ENCODE results near the gene ELL.
"Not testable (repeated sequence)": the region's sequence is repeated elsewhere in the genome, so short reads cannot be mapped to it uniquely, and the experiment has no call there.

The ELL gene

DNA sequence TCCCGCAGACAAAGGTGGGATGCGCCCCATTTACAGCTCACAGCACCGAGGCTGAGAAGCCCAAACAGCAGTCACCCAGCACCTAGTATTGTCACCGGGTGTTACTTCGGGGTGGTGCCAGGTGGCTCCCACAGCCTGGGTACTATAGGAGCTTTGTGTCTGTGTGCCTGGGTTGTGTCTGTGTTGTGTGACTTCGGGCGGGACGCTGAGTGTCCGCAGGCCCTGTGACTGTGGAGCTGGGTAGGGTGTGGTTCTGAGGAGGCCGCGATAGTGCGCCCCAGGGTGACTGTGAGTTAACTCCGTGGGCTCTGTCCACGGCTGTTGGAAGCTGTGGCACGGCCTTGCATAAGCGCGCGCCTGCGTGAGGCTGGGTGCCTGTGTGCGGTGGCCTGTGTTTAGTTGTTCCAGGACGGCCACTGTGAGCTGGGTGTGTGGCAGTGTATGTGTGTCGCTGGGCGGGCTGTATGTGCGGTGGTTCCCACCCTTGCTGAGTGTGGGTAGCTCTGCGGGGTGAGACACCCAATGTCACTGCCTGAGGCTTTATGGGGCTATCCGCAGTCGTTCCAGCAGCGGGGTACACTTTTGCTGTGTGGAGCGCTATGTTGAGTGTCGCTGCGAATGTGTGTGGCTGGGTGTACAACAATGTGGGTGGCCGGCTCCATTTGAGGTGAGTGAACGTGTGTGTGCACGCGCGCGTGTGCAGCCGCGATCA, 103.2 kb downstream of the ELL start:
- no peak for DNase-seq

DNA sequence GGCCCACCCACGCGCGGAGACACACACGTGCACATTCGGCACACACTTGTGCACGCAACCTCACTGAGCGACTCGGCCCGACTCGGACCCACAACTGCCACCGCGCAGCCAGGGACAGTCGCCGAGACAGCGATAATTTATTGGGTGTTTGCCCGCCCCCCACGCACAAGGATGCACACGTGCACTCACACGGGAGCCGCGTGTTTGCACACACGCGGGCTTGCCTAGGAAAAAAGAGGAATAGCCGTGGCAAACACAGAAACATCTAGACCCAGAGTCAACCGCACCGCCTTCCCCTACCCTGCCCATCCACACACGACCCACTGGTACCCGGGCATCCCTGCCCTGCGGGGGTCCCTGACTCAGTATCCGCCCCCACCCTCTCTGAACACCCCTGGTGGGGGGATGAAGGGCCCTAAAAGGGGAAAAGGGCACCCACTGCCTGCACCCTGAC, 103.8 kb downstream of the ELL start:
- DNase-seq, result no peak

DNA sequence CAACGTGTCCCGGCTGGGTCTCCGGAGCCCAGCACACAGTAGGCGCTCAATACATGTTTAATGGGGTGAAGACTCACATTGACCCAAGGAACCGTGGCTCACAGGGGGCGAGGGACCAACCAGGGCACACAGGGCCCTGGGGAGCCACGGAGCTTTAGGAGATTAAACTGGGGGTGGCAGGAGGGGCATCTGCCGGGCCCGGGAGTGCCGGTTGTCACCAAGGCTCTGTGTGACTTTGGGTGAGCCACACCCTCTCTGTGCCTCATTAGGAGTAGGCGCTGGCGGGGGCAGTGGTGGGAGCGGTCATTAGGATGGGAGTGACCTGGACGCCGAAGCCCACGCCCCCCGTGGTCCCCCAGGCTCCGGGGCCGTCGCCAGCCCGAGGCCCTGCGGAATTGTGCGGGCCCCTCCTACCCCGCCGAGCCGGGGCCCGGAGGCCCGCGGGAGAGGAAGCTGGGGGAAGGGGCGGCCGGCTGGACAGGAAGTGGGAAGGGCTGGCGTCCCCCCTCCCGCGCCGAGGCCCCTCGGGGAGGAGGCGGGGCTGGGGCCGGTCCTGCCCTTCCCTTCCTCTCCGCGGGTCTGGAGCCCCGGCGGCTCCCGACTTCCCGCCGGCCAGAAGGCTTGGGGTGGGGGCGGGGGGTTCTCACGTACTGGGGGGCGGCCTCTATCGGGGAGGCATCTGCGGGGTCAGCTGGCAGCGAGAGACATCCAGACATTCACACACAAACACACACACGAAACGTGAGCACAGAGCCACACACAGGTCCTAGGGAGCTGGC, 104.4 kb downstream of the ELL start:
- DNase-seq, result no peak

DNA sequence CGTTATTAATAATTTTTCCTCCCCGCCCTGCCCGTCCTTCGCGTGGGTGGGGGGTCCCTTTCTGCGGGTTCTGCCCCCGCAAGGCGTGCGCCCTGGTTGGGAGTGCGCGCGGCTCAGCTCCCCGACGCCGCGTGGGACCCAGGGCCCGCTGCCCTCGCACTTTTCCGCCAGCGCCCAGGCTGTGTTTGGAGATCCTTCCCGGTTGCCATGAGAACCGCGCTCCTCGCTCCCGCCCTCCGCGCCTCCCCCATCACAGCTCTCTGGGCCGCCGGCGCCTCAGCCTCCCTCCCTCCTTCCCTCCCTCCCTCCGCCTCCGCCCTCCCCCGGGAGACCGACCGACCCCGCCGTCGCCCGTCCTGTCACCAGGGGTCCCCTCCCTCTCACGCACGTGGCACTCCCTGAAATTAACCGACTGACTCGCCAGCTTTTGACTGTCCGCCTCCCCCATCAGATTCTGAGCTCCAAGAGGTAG, 105.1 kb downstream of the ELL start:
- peak; percentile 79 for DNase-seq

DNA sequence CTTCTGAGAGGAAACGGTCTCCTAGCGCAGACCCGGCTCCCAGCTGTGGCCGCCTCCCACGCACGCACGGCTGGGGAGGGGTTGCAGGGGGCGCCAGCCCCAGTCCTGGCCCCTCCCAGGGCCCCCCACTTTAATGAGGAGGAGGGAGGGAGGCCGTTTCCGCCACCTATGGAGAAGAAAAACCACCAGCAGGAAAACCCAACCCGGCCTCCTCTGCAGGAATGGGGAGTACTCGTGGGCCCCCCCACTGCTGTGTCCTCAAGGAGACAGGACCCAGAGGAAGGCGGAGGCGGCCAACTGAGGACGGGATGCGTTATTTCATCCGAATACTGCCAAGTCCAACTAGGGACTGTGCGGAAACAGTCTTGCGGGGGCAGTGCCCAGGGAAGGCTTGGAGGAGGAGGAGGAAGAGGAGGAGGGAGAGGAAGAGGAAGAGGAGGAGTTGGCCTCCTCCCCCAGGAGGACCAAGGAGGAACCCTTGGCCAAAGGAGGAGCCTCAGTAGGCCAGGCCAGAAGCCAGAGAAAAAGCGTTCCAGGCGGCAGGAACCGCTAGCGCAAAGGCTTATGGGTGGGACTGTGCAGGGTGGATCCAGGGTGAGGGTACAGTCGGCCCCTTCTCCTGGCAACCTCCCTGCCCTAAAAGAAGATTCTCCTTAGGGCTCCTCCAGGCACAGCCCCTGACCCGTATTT, 106.5 kb downstream of the ELL start:
- DNase-seq, result no peak

DNA sequence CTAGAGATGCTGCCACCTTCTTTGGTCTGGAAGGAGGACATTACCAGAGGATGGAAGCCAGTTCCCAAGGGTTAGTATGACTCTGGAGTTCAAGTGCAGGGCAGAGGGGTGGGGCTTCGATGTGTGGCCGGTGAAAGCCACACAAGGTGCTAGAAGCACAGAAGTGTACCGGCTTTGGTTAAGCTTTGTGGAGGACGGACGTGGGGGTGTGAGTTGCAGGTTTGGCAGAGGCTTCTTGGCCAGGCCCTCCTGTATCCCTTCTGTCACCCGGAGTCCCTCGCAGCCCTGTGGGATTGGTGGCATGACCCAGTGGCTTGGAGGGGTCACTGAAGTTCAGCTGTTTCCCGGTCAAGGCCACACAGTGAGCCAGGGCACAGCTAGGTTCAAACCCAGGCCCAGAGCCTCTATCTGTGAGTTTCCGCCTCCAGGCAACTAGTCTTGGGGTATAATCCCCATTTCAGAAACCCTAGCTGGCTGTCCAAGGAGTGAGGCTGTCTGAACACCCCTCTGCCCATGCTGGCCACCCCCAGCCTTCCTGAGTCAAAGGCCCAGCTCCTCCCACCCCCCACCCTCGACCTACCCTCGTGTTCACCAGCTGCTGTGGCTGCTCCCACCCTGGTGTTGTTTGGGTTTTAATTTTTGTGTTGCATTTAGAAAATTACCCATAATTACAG, 107.2 kb downstream of the ELL start:
- no peak for DNase-seq

DNA sequence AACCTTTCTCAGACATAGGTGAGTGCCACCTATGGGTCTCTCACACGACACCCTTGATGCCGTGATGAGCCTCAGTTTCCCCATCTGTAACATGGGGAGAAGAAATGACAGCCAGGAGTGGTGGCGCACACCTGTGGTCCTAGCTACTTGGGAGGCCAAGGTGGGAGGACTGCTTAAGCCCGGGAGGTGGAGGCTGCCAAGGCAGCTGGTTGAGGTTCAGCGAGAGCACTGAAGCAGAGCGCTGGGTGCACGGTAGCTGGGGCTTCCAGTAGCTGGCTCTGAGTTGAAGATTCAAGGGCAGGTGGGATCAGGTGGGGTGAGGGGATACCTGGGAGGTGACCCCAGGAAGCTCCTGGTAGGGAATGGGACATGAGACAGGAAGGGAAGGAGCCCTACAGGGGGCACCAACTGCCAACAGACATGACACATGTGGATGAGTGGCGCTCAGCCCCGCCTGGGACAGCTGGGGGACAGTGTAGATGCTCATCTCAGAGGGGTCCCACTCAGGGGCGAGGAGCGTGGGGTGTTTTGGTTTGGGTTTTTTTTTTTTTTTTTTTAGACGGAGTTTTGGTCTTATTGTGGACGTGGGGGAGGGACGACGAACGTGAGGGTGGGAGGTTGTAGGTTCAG, 109.1 kb downstream of the ELL start:
- DNase-seq, result no peak

DNA sequence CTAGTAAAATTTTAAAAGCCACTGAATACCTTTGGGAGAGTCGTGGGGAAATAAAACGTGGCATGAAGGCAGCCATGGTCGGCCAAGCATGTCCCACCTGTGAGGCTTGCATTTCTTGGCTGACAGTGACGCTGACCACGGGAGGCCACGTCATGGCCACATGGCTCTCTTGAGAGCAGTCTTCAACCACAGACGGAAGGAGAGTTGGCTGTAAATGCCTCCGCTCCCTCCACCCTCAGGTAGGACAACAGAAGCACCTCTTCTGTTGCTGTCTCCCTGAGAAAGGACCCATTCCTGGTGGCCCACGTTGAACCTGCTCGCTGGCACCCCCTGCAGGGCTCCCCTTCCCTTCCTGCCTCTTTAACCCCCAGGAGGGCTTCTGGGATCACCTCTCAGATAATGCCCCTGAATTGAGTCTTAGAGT, 113.8 kb downstream of the ELL start:
- no peak for DNase-seq

DNA sequence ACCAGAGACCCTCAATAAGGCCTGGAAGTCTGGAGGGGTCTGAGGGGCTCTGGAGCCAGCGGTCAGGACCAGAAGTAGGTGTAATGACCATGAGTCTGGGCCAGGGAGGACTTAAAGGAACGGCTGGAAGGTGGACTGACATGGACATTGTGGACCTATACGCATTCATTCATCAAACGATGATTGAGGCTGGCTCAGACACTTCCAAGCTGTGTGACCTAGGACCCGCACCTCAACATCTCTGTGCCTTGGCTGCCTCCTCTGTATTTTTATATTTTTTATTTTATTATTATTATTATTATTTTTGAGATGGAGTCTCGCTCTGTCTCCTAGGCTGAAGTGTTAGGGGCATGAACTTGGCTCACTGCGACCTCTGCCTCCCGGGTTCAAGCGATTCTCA, 115.1 kb downstream of the ELL start:
- DNase-seq, result no peak

DNA sequence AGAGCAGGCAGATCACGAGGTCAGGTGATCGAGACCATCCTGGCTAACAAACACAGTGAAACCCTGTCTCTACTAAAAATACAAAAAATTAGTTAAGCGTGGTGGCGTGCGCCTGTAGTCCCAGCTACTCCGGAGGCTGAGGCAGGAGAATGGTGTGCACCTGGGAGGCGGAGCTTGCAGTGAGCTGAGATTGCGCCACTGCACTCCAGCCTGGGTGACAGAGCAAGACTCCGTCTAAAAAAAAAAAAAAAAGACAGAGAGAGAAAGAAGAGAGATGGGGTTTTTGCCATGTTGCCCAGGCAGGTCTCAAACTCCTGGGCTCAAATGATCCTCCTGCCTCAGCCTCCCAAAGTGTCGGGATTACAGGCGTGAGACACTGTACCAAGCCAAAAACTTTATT, 116.1 kb downstream of the ELL start:
- DNase-seq, result not testable (repeated sequence)

DNA sequence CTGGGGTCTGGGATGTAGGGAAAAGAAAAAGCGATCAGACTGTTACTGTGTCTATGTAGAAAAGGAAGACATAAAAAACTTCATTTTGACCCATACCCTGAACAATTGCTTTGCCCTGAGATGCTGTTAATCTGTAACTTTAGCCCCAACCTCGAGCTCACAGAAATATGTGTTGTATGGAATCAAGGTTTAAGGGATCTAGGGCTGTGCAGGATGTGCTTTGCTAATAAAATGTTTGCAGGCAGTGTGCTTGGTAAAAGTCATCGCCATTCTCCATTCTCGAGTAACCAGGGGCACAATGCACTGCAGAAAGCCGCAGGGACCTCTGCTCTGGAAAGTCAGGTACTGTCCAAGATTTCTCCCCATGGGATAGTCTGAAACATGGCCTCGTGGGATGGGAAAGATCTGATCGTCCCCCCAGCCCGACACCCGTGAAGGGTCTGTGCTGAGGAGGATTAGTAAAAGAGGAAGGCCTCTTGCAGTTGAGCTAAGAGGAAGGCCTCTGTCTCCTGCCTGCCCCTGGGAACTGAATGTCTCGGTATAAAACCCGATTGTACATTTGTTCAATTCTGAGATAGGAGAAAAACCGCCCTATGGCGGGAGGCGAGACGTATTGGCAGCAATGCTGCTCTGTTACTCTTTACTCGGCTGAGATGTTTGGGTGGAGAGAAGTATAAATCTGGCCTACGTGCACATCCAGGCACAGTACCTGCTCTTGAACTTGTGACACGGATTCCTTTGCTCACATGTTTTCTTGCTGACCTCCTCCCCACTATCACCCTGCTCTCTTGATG, 119.2 kb downstream of the ELL start:
- not testable (repeated sequence) for DNase-seq

DNA sequence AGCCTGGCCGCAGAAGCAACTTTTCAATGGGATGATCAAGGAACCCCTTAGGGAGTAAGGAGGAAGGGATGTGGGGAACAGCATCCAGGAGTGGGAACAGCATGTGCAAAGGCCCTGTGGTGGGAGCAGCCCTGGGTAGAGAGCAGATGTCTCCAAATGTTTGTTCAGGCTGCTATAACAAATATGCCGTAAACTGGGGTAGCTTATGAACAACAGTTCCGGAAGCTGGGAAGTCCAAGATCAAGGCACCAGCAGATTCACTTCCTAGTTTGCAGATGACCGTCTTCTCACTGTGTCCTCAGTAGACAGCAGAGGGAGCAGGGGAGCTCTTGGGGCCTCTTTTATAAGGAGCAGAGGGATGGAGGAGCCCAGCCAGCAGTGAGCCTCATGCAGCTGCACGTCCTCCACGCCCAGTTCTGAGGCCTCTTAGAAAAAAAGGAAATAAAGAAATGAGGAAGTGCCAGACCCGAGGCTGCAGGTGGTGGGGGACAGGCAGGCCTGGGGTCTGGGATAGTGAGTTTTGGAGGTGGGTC, 120.2 kb downstream of the ELL start:
- no peak for DNase-seq

DNA sequence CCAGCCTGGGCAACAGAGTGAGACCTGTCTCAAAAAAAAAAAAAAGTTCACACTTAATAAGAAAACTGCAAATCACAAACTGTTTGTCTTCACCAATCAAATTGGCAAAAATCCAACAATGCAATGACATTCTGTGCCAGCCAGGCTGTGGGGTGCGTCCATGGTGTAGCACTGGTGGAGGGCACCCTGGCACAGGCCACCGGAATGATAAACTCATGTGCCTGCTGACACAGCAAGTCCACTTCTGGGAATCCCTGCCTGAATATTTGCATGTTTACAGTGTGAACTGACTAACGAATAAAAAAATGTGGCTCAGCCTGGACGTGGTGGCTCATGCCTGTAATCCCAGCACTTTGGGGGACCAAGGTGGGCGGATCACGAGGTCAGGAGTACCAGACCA, 122.9 kb downstream of the ELL start:
- DNase-seq, result no peak

DNA sequence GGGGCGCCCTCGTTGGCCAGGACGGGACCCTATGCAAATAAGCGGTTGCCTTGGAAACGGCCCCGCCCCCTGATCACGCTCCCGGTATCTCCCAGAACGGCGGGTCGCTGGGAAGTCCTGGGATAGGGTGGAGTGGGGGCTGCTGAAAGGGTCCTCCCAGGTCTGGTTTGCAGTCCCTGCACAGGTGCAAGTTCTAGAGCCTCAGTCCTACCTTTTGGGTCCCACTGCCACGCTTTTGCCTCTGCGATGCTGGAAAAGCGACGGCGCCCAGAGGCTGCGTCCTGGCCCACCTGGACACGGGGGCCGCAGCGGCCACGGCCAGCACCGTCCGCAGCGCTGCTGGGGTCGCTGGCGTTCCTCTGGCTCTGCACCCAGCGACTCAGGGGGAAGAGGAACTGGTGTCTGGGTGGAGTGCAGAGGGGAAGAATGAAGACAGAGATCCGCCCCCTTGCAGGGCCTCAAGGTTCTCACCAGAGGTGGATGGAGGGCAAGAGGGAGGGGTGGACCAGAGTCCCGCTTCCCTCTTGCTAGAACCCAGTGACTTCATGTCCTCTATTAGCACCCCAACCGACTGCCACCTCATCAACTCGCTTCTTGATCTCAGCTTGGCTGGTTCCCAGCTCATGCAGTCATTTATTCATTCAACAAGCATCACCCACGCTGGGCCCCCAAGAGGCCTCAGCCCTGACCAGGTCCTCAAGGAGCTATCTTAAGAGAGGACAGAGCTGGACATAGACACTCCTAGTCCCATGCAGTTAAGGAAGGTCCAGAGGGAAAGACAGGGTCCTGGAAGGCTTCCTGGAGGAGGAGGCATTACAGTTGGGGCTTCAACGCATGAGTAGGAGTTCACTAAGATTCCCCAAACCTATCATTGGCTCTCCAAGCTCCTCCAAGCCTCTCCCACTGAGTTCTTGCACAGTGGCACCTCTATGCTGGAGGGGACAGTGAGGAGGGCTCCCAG, 124.3 kb downstream of the ELL start, which contains the start of gene LRRC25:
TSS of gene LRRC25 (minus strand) at position 381 of the 961 bp plus-strand sequence. CDS start 659 bp downstream, outside the sequence.
- no peak for DNase-seq

DNA sequence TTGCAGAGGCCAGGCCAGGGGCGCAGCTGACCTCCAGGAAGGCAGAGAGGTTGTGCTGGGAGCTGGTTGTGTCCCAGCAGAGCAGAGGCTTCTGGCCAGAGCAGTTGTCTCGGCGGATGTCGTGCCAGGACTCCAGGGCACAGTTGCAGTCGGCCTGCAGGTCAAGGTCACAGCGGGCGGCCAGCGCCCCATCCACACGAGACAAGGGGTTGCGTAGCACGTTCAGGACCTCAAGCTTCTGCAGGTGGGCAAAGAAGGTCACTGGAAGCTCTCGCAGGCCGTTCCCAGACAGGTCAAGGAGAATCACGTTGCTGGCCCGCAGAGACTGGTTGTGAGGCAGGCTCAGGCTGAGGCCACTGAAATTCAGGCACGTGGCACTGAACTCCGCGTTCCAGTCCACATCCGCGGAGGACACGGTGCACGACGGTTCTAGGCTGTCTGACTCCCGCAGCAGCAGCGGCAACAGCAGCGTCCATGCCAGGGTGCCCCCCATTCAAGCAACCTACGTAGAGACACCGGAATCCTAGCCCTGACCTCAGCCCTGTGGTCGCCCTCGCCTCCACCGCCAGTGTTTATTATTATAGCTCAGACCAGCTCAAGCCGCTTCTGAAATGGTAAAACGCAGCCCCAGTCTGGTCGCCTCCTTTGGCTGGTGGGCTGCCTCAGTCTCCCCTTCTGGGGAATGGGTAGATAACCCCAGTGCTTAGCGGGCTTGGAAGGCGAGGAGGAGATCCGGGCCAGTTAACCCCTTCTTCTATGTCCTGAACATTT, 125.2 kb downstream of the ELL start:
- DNase-seq, result no peak

DNA sequence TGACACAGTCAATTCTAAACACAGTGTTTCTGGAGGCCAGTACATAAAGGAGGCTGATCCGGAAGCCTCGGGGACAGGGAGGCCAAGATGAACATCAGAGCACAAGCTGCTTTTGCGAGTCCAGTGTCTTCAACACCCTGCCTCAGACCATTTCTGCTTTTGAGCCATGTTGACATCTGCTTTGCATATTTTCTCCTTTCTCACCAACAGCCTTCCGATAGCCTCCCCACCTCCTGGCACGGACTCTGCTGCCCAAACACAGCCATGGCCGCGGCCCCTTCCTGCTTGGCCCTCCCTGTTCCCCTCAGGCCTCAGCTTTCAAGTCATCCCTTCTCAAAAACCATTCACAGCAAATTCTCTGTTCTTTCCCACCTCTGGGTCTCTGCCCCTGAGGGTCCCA, 128.0 kb downstream of the ELL start:
- no peak for DNase-seq

DNA sequence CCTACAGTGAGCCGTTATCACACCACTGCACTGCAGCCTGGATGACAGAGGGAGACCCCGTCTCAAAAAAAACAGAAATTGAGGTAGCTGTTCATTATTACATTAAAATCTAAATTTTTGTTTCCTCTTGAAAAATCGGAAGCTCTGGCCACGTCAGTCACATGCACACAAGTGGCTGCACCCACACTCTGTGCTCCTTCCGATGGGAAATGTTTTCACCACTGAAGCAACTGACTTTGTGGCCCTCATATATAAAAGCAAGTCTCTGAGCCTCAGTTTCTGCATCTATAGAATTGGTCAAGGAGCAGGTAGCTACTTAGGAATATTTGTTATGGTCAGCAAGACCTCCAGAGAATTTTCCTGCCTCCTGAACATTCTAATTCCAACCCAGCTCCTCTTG, 128.9 kb downstream of the ELL start:
- DNase-seq, result no peak
